Measurements from ENCODE around the gene DHDH. TPM values are rescaled to one million over a fixed set of nuclear protein-coding genes. Genes with fewer than 3 reads are reported as not detected.

The DHDH gene
- total and polyA plus RNA-seq, 2 donors, result 0.28 to 1.0 TPM

DNA sequence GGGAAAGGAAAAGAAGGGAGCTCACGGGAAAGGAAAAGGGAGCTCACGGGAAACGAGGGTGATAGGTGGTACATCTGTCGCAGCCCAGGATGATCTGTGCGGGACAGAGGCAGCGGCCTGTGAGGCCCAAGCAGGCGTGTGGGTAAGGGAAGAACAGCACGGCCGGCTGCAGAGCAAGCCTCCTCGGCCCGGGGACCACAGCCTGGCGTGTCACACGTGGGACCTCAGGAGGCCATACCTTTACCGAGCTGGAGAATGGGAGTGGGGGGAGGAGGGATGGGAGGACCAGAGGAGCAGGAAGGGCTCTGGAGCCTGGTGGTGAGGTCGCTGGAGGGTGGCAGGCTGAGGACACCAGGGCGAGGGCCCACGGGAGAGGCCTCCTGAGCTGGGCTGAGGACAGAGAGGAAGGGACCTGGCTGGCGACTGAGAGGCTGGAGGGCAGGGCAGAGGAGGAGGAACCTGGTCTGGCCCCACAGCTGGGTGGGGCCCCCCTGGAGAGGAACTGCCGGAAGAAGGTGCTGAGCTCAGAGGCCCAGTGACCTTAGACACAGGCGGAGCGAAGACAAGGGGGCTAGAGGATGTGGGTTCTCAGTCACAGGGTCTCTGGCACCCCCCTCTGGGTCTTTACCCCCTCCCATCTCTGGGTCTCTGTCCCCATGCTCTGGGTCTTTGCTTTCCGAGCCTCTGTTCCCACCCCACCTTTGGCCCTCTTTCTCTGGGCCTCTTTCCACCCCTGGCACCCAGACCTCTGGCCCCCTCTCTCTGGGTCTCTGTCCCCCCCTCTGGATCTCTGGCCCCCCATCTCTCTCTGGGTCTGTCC, 28.7 kb downstream of the DHDH start:
- DNase-seq (ENCODE audit: low read depth in 6 of 9, low spot score in 9 of 9), result peak in 7 of 9 donors; percentile 41 to 85 (median 67)
- Histone ChIP-seq H3K4me1 (ENCODE audit: control insufficient read depth in 2 of 2, insufficient read depth in 2 of 2, low read length in 2 of 2) (peaks cover 36 to 49% of the 10 kb centered on the region in 2 donors), H3K27ac (ENCODE audit: low read depth in 1 of 2, low read length in 1 of 2) (peak overlapping the region; percentile 73 to 95), H3K27me3 (ENCODE audit: control insufficient read depth in 2 of 2, insufficient read depth in 1 of 2, low read length in 1 of 2) (no peaks in the 10 kb centered on the region), H3K4me3 (ENCODE audit: low read length in 2 of 2) (peak overlapping the region; percentile 6 to 16), H3K36me3 (ENCODE audit: control insufficient read depth in 2 of 2, insufficient read depth in 2 of 2, low read length in 1 of 2) (peaks cover 12 to 14% of the 10 kb centered on the region in 2 donors), H3K9me3 (ENCODE audit: control insufficient read depth in 2 of 2, insufficient read depth in 1 of 2, low read length in 1 of 2) (peaks cover 0 to 8% of the 10 kb centered on the region in 2 donors)
- 42% methylated on average over 22 of the region's 22 CpGs for WGBS

DNA sequence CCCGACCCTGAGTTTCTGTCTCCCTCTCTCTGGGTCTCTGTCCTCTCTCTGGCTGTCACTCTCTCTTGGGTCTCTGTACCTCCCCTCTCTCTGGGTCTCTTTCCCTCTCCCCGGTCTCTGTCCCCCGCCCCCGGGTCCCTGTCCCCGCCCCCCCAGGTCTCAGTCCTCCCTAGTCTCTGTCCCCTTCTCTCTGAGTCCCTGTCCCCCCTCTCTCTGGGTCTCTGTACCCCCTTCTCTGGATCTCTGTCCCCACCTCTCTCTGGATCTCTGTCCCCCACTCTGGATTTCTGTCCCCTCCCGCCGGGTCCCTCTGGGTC, 29.3 kb downstream of the DHDH start:
- DNase-seq (ENCODE audit: low read depth in 6 of 9, low spot score in 9 of 9), result no peak
- Histone ChIP-seq H3K4me3 (ENCODE audit: low read length in 2 of 2) (peak overlapping the region; percentile 6 to 16), H3K27me3 (ENCODE audit: control insufficient read depth in 2 of 2, insufficient read depth in 1 of 2, low read length in 1 of 2) (no peaks in the 10 kb centered on the region), H3K27ac (ENCODE audit: low read depth in 1 of 2, low read length in 1 of 2) (peak overlapping the region; percentile 73 to 95), H3K36me3 (ENCODE audit: control insufficient read depth in 2 of 2, insufficient read depth in 2 of 2, low read length in 1 of 2) (peaks cover 17 to 18% of the 10 kb centered on the region in 2 donors), H3K9me3 (ENCODE audit: control insufficient read depth in 2 of 2, insufficient read depth in 1 of 2, low read length in 1 of 2) (peaks cover 0 to 8% of the 10 kb centered on the region in 2 donors), H3K4me1 (ENCODE audit: control insufficient read depth in 2 of 2, insufficient read depth in 2 of 2, low read length in 2 of 2) (peaks cover 36 to 49% of the 10 kb centered on the region in 2 donors)
- 46% methylated on average over 7 of the region's 7 CpGs for WGBS

- Histone ChIP-seq H3K27ac (ENCODE audit: low read depth in 1 of 2, low read length in 1 of 2) (peak overlapping the region; percentile 76 to 95), H3K36me3 (ENCODE audit: control insufficient read depth in 2 of 2, insufficient read depth in 2 of 2, low read length in 1 of 2) (peaks cover 24 to 25% of the 10 kb centered on the region in 2 donors), H3K4me1 (ENCODE audit: control insufficient read depth in 2 of 2, insufficient read depth in 2 of 2, low read length in 2 of 2) (peaks cover 36 to 49% of the 10 kb centered on the region in 2 donors), H3K9me3 (ENCODE audit: control insufficient read depth in 2 of 2, insufficient read depth in 1 of 2, low read length in 1 of 2) (peaks cover 0 to 8% of the 10 kb centered on the region in 2 donors), H3K27me3 (ENCODE audit: control insufficient read depth in 2 of 2, insufficient read depth in 1 of 2, low read length in 1 of 2) (no peaks in the 10 kb centered on the region), H3K4me3 (ENCODE audit: low read length in 2 of 2) (peak overlapping the region; percentile 73 to 87)
- DNase-seq (ENCODE audit: low read depth in 6 of 9, low spot score in 9 of 9), result peak in 7 of 9 donors; percentile 42 to 77 (median 65)
- WGBS, result 13% methylated on average over 28 of the region's 28 CpGs
These were observed 30.1 kb downstream of the DHDH start for GRCh38 chr19:48963371-48964204.

GRCh38 chr19:48964205-48965039, 30.9 kb downstream of the DHDH start:
- 22% methylated on average over 19 of the region's 19 CpGs for WGBS
- DNase-seq (ENCODE audit: low read depth in 6 of 9, low spot score in 9 of 9), result peak in 3 of 9 donors; percentile 30 to 69 (median 38)
- H3K9me3 ChIP-seq (ENCODE audit: control insufficient read depth in 2 of 2, insufficient read depth in 1 of 2, low read length in 1 of 2), result peaks cover 0 to 8% of the 10 kb centered on the region in 2 donors
- H3K27ac ChIP-seq (ENCODE audit: low read depth in 1 of 2, low read length in 1 of 2), result peak overlapping the region; percentile 76 to 95
- peaks cover 32% of the 10 kb centered on the region in 2 donors for H3K36me3 ChIP-seq (ENCODE audit: control insufficient read depth in 2 of 2, insufficient read depth in 2 of 2, low read length in 1 of 2)
- H3K4me1 ChIP-seq (ENCODE audit: control insufficient read depth in 2 of 2, insufficient read depth in 2 of 2, low read length in 2 of 2), result peaks cover 36 to 49% of the 10 kb centered on the region in 2 donors
- peak overlapping the region; percentile 73 to 87 for H3K4me3 ChIP-seq (ENCODE audit: low read length in 2 of 2)
- H3K27me3 ChIP-seq (ENCODE audit: control insufficient read depth in 2 of 2, insufficient read depth in 1 of 2, low read length in 1 of 2), result no peaks in the 10 kb centered on the region

DNA sequence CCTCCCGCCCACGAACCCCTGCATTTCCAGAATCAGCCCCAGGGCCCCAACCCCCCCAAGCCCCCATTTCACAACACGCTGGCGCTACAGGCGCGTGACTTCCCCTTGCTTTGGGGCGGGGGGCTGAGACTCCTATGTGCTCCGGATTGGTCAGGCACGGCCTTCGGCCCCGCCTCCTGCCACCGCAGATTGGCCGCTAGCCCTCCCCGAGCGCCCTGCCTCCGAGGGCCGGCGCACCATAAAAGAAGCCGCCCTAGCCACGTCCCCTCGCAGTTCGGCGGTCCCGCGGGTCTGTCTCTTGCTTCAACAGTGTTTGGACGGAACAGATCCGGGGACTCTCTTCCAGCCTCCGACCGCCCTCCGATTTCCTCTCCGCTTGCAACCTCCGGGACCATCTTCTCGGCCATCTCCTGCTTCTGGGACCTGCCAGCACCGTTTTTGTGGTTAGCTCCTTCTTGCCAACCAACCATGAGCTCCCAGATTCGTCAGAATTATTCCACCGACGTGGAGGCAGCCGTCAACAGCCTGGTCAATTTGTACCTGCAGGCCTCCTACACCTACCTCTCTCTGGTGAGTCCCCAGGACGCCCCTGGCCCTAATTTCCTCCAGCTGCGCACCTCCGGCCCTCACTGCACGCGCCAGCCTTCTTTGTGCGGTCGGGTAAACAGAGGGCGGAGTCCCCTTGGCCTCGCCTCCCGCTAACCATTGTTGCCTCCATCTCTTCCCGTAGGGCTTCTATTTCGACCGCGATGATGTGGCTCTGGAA, 31.7 kb downstream of the DHDH start, which contains the start of gene FTL:
TSS of gene FTL (plus strand) at position 270 of the 766 bp plus-strand sequence. CDS start at position 469, 199 bp downstream.
- Histone ChIP-seq H3K9me3 (ENCODE audit: control insufficient read depth in 2 of 2, insufficient read depth in 1 of 2, low read length in 1 of 2) (peaks cover 0 to 8% of the 10 kb centered on the region in 2 donors), H3K27ac (ENCODE audit: low read depth in 1 of 2, low read length in 1 of 2) (peak within 1 kb of the TSS; percentile 92 to 95), H3K4me3 (ENCODE audit: low read length in 2 of 2) (peak within 1 kb of the TSS; percentile 73 to 87), H3K27me3 (ENCODE audit: control insufficient read depth in 2 of 2, insufficient read depth in 1 of 2, low read length in 1 of 2) (no peaks in the 10 kb centered on the region), H3K36me3 (ENCODE audit: control insufficient read depth in 2 of 2, insufficient read depth in 2 of 2, low read length in 1 of 2) (peaks cover 36 to 40% of the 10 kb centered on the region in 2 donors), H3K4me1 (ENCODE audit: control insufficient read depth in 2 of 2, insufficient read depth in 2 of 2, low read length in 2 of 2) (peaks cover 31 to 45% of the 10 kb centered on the region in 2 donors)
- DNase-seq (ENCODE audit: low read depth in 6 of 9, low spot score in 9 of 9), result peak; percentile 75 to 95 (median 88)
- under 1% methylated on average over 52 of the region's 52 CpGs for WGBS

DNA sequence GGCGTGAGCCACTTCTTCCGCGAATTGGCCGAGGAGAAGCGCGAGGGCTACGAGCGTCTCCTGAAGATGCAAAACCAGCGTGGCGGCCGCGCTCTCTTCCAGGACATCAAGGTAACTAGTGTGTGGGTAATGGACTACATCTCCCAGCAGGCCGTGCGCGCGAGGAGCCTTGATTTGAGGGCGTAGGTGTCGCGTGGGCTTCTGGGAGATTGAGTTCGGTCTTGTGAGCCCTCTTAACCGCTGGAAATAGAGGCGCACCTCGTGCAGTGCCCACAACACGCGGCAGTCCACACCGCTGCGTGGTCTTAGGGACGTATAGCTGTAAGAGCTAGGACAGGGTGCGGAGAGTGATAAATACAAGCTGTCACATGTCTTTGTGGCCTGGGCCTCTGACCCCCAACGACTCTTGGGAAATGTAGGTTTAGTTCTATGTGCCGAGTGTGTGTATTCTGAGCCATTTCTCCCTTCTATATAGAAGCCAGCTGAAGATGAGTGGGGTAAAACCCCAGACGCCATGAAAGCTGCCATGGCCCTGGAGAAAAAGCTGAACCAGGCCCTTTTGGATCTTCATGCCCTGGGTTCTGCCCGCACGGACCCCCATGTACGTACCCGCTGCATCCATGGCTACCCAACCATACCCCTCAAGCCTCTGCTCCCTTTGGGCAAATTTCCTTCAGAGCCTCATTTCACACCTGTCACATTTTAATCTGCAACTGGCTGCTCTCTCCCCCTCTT, 32.5 kb downstream of the DHDH start:
- H3K36me3 ChIP-seq (ENCODE audit: control insufficient read depth in 2 of 2, insufficient read depth in 2 of 2, low read length in 1 of 2), result peaks cover 35 to 47% of the 10 kb centered on the region in 2 donors
- H3K27ac ChIP-seq (ENCODE audit: low read depth in 1 of 2, low read length in 1 of 2), result peak overlapping the region; percentile 92 to 95
- peak; percentile 77 to 96 (median 87) for DNase-seq (ENCODE audit: low read depth in 6 of 9, low spot score in 9 of 9)
- no peaks in the 10 kb centered on the region for H3K27me3 ChIP-seq (ENCODE audit: control insufficient read depth in 2 of 2, insufficient read depth in 1 of 2, low read length in 1 of 2)
- WGBS, result 16% methylated on average over 36 of the region's 36 CpGs
- peaks cover 0 to 8% of the 10 kb centered on the region in 2 donors for H3K9me3 ChIP-seq (ENCODE audit: control insufficient read depth in 2 of 2, insufficient read depth in 1 of 2, low read length in 1 of 2)
- H3K4me3 ChIP-seq (ENCODE audit: low read length in 2 of 2), result peak overlapping the region; percentile 73 to 87
- peaks cover 31 to 49% of the 10 kb centered on the region in 2 donors for H3K4me1 ChIP-seq (ENCODE audit: control insufficient read depth in 2 of 2, insufficient read depth in 2 of 2, low read length in 2 of 2)

GRCh38 chr19:48966541-48967345, 33.2 kb downstream of the DHDH start:
- peaks cover 31 to 47% of the 10 kb centered on the region in 2 donors for H3K4me1 ChIP-seq (ENCODE audit: control insufficient read depth in 2 of 2, insufficient read depth in 2 of 2, low read length in 2 of 2)
- H3K27me3 ChIP-seq (ENCODE audit: control insufficient read depth in 2 of 2, insufficient read depth in 1 of 2, low read length in 1 of 2), result no peaks in the 10 kb centered on the region
- peaks cover 34 to 46% of the 10 kb centered on the region in 2 donors for H3K36me3 ChIP-seq (ENCODE audit: control insufficient read depth in 2 of 2, insufficient read depth in 2 of 2, low read length in 1 of 2)
- H3K4me3 ChIP-seq (ENCODE audit: low read length in 2 of 2), result peak overlapping the region; percentile 73 to 87
- peaks cover 0 to 8% of the 10 kb centered on the region in 2 donors for H3K9me3 ChIP-seq (ENCODE audit: control insufficient read depth in 2 of 2, insufficient read depth in 1 of 2, low read length in 1 of 2)
- DNase-seq (ENCODE audit: low read depth in 6 of 9, low spot score in 9 of 9), result no peak
- 96% methylated on average over 10 of the region's 10 CpGs for WGBS
- peak overlapping the region in 1 of 2 donors; percentile 33 for H3K27ac ChIP-seq (ENCODE audit: low read depth in 1 of 2, low read length in 1 of 2)
